ENCODE data around the gene SERPINI2. TPM values are rescaled to one million over a fixed set of nuclear protein-coding genes. Genes with fewer than 3 reads are reported as not detected.
"Not testable (repeated sequence)": the region's sequence is repeated elsewhere in the genome, so short reads cannot be mapped to it uniquely, and the experiment has no call there.

SERPINI2 gene
- polyA plus RNA-seq, 10 donors = 0.09 to 0.26 (median 0.18) TPM; not detected in 5

DNA sequence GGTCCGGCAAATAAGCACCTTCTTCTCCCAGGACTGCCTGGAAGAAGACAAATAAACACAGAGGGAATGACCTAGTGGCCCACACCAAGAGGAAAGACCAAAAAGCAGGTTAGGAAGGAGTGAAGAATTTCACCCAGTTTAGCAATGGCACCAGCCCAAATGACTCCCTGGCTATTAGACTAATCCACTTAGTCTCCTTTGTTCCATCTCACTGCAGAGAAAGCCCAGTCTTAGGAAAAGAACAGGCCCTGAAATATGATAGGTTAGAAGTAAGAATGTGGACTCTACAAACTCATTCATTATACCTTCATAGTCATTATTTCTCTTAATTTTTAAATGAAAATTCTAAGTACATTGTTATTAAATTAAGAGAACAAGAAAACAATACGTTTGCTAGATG, 23.2 kb downstream of the SERPINI2 start:
- no peak for DNase-seq

DNA sequence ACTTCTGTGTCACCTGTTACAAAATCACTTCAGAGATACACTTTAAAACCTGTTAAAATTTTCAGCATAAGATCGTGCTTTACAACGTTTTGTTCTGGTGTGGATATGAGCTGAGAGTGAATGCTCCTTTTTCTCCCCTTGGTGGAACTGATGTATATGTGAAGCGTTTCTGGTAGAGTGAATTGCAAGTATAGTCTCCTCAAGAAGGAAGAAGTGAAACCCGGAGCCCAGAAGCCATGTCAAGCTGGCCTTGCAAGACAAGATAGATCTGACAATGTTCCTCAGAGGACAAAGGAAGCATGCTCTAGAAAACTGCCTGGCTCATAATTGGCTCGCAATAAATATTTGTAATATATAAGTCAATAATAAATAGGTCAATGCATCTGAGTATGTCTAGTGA, 23.6 kb downstream of the SERPINI2 start:
- no peak for DNase-seq

DNA sequence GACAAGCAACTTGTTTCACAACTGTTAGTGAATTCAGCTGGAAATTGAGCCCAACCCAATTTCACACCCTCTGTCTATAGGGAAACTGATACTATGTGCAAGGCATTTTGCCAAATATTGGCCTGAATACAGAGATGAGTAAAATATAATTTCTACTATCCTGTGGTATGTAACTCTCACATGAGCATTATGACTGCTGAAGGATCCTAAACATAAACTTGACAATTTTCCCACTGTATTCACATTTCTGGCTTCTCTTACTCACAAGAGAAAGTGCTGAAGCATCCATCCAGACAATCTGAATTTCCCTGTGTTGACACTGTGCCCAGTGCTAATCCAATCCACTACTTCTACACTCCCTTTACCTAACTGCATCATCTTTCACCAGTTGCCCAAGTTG, 28.4 kb downstream of the SERPINI2 start:
- DNase-seq = peak in 2 of 3 donors; percentile 20 to 57

DNA sequence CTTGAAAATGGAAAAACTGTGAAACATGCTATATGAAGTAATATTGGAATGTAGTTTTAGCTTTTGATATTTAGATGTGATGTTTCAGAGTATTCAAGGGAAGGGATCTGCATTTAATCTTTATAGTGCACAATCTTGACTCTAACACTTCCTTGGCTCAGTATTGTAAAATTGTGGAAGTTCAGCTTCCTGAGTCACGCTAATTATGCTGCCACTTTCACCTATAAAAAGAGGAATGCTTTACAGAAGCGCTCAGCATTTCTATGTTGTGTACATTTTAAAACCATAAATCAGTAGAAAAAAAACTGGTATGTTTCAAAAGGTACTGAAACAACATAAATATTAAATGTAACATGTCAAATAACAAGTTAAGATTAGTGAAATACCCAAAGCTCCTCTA, 32.6 kb downstream of the SERPINI2 start:
- DNase-seq = no peak

DNA sequence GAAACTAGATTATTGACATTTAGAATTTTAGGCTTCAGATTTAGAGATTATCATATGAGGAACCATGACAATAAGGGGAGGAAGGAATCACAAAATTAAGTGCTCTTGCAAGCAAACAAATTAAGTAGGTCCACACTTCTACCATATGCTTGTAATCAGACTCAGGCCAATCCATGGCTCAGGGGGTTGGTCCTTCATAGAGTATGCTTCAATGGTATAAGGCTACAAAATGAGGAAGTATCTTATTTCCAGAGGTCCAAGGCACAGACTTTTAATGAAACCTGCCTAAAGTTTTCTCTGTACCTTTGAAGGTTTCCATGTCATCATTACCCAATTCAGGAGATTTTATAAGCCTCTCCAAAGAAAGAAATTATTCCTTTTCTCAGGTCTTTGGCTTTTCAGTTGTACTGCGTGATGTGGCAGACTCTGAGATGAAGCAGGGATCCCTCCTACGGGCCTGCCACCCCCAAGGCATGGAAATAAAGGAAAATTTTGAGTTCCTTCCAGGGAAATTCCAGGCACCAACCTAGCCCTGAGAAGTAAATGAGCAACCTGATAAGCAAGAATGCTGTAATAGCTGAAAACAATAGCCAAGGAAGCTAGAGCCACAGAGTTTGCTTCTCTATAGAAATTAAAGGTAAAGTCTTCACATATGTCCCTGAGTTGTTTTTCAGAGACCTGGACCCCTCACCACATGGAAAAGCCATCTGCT, 36.3 kb downstream of the SERPINI2 start:
- no peak for DNase-seq

DNA sequence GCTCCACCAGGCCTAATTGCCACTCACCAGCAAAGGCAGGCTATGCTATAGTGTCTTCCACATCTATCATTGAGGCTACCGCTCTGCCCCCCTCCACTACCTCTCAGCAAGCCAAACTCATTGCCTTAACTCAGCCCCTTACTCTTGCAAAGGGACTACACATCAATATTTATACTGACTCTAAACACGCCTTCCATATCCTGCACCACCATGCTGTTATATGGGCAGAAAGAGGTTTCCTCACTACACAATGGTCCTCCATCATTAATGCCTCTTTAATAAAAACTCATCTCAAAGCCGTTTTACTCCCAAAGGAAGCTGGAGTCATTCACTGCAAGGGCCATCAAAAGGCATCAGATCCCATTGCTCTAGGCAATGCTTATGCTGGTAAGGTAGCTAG, 46.9 kb downstream of the SERPINI2 start:
- DNase-seq = not testable (repeated sequence)

DNA sequence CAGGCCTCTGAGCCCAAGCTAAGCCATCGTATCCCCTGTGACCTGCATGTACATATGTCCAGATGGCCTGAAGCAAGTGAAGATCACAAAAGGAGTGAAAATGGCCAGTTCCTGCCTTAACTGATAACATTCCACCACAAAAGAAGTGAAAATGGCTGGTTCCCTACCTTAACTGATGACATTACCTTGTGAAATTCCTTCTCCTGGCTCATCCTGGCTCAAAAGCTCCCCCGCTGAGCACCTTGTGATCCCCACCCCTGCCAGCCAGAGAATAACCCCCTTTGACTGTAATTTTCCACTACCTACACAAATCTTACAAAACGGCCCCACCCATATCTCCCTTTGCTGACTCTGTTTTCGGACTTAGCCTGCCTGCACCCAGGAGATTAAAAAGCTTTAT, 51.4 kb downstream of the SERPINI2 start:
- DNase-seq = not testable (repeated sequence)

DNA sequence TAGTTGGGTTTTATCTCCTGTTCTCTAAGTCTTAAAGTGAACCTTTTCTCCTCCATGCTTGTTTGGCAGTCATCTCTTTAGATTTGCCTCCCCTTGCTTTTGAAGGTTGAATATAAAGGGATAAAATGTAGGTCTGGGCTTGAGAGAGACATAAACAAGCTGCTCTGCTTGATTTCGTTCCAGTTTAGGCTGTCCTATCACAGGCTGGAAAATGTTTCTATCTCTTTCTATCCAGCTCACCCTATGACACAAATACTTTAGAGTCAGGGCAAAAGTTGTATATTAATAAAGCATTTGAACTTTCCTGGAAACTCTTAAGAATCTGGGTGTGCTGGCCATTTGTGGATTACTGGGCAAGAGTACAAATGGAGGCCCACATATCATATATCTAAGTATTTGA, 64.2 kb downstream of the SERPINI2 start:
- DNase-seq = peak; percentile 17 to 66 (median 40)

DNA sequence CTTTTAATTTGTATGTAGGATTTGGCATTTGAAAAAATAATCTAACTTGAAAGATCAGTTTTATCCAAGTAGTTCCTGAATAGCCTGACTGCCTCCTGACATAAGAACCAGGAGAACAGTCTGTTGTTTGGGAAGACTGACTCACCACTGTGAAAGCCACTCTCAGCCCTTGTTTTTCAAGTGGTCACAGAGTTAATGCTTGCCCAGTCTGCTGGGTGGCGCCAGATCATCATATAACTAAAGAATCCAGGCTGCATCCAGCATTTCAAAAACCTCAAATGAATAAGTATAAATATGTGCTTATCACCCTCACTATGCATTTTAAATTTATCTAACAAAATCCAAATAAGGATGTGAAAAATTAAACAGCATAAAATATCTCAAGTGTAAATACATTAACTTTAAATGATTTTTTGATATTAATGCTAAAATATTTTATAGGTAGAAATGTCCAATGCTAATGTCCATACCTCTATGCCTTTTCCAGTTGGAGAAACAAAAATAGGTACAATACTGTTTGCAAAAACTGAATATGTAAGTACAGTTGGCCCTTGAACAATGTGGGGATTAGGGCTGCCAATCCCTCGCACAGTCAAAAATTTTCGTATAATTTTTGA, 66.9 kb downstream of the SERPINI2 start:
- DNase-seq = peak; percentile 33 to 72 (median 46)

DNA sequence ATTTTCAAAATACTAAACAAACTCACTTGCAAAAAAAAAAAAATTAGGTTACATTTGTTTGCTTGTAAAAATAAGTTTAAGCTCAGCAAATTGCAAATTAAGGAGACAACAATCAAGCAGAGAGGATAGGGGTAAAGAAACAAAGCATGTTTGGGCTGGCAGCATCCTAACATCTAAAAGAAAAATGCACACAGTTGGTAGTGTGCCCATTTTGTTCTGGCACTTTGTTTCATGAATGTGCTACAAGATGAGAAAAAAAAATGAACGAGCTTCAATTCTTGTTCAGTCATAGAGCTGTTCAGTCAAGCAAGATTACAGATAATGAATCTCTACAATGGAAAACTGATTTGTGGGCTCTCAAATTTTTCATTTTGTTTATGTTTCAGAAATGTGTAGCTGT, 76.0 kb downstream of the SERPINI2 start:
- no peak for DNase-seq

DNA sequence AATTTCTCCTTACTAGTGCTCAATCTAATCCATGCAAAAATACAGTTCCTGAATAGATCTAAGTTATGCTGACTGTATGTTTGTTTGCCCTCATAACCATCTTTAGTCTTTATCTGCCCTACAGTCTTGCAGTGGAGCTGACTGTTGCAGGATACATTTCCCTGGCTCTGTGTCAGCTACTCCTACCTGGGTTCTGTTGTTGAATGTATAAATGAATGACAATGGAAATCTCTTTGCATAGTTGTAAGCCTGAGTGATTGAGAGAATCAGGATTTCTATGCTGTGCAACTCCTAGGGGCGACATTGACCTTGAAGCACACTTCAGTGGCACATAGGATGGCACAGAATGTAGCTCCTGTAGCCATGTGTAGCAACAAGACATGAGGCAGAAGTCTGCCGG, 77.8 kb downstream of the SERPINI2 start:
- DNase-seq = no peak

DNA sequence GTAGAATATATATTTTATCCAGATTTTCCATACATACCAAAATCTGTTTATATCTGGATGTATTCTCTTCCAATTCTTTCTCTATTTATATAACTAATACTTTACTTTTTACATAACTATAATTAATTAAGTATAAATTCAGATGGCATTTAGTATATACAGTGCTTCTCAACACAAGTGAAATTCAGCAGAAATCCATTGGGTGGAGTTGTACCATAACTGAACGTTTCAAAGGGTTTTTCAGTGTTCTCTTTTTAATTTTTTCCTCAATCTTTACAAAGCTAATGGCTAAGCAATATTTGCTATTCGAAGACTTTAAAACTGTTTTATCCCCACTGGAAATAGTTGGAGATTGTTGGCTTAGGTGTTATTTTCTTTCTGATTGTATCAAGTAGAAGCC, 79.8 kb downstream of the SERPINI2 start:
- peak in 1 of 3 donors; percentile 8 for DNase-seq

Other genes with a start within 250 kb of the SERPINI2 start
- gene ZBBX, start 93.7 kb downstream of the SERPINI2 start, polyA plus RNA-seq (ENCODE audit: insufficient read length in 10 of 10) = under 1 TPM in 8 of 10 donors, not detected in 2; 0.07 to 0.31 (median 0.18) TPM
- under 1 TPM in 7 of 10 donors, not detected in 3; 0.10 to 0.43 (median 0.20) TPM for gene WDR49, start 179.9 kb upstream of the SERPINI2 start, polyA plus RNA-seq (ENCODE audit: insufficient read length in 10 of 10)